ENCODE results near the gene NPAS3.

Gene NPAS3

GRCh38 chr14:33254861-33255395, 316.2 kb downstream of the NPAS3 start:
- TF ChIP-seq ZNF175 (tag by site-specific recombination; IDR thresholded peaks at IDR 0.05) (no peak), ZBTB48 (tag by site-specific recombination; IDR thresholded peaks at IDR 0.05) (no peak), ZBTB1 (tag by site-specific recombination; IDR thresholded peaks at IDR 0.05) (no peak), BCL11A (tag by site-specific recombination; IDR thresholded peaks at IDR 0.05; ENCODE audit: low read depth) (no peak), ZNF792 (tag by site-specific recombination; IDR thresholded peaks at IDR 0.05) (no peak), ZNF121 (tag by site-specific recombination; IDR thresholded peaks at IDR 0.05) (no peak), ZFP69B (tag by site-specific recombination; IDR thresholded peaks at IDR 0.05) (no peak)
- Histone ChIP-seq H3K9me3 (ENCODE audit: control insufficient read depth, insufficient read depth, low read depth, low read length) (no peaks in the 10 kb centered on the region), H3K4me1 (ENCODE audit: control insufficient read depth, insufficient read depth, low read length) (no peaks in the 10 kb centered on the region), H3K27ac (ENCODE audit: extremely low read depth, low read depth, low read length) (no peak overlapping the region), H3K36me3 (ENCODE audit: control insufficient read depth in 2 of 2, insufficient read depth in 1 of 2, low read length in 2 of 2) (no peaks in the 10 kb centered on the region), H3K4me3 (ENCODE audit: low read depth, low read length) (no peak overlapping the region)
- ChIA-PET POLR2A (no interaction called here), CTCF (interaction anchor here (0.7 kb wide), 1 partner anchor 41 kb away, joined by 3 read pairs; no protein-coding TSS in a partner anchor)

- H3K4me3 ChIP-seq (ENCODE audit: low read depth, low read length), result no peak overlapping the region
- H3K4me1 ChIP-seq (ENCODE audit: control insufficient read depth, insufficient read depth, low read length), result no peaks in the 10 kb centered on the region
- ChIA-PET POLR2A (no interaction called here), CTCF (no interaction called here)
- no peaks in the 10 kb centered on the region for H3K9me3 ChIP-seq (ENCODE audit: control insufficient read depth, insufficient read depth, low read depth, low read length)
- H3K27ac ChIP-seq (ENCODE audit: extremely low read depth, low read depth, low read length), result no peak overlapping the region
- no peaks in the 10 kb centered on the region for H3K36me3 ChIP-seq (ENCODE audit: control insufficient read depth in 2 of 2, insufficient read depth in 1 of 2, low read length in 2 of 2)
- no peak for TF ChIP-seq ZNF621 (tag by site-specific recombination; IDR thresholded peaks at IDR 0.05)
- no peak for TF ChIP-seq REST (tag by site-specific recombination; IDR thresholded peaks at IDR 0.05)
- TF ChIP-seq MYNN (tag by site-specific recombination; IDR thresholded peaks at IDR 0.05; ENCODE audit: borderline replicate concordance), result no peak
- no peak for TF ChIP-seq SETDB1 (IDR thresholded peaks at IDR 0.05; ENCODE audit: insufficient read length, low read length)
- TF ChIP-seq ZNF214 (tag by site-specific recombination; IDR thresholded peaks at IDR 0.05; ENCODE audit: borderline replicate concordance), result no peak
- no peak for TF ChIP-seq ZNF148 (tag by site-specific recombination; IDR thresholded peaks at IDR 0.05; ENCODE audit: borderline replicate concordance)
- no peak for TF ChIP-seq ZBTB49 (tag by site-specific recombination; IDR thresholded peaks at IDR 0.05; ENCODE audit: low read depth)
- TF ChIP-seq ZNF202 (tag by site-specific recombination; IDR thresholded peaks at IDR 0.05; ENCODE audit: borderline replicate concordance), result no peak
- no peak for TF ChIP-seq RBAK (tag by site-specific recombination; IDR thresholded peaks at IDR 0.05)
- no peak for TF ChIP-seq SP7 (tag by site-specific recombination; IDR thresholded peaks at IDR 0.05)
- TF ChIP-seq ZNF664 (tag by site-specific recombination; IDR thresholded peaks at IDR 0.05), result no peak
- TF ChIP-seq ZNF561 (tag by site-specific recombination; IDR thresholded peaks at IDR 0.05; ENCODE audit: borderline replicate concordance), result no peak
- TF ChIP-seq ZBTB11 (tag by site-specific recombination; conservative IDR thresholded peaks at IDR 0.05; ENCODE audit: low read depth), result no peak
- no peak for TF ChIP-seq INSM2 (tag by site-specific recombination; IDR thresholded peaks at IDR 0.05)
These were observed 319.1 kb downstream of the NPAS3 start for GRCh38 chr14:33257796-33258195.
